PC-9 (cell line): ENCODE data around the gene SH3TC1. TPM values are rescaled to one million over a fixed set of nuclear protein-coding genes. Genes with fewer than 3 reads are reported as not detected.

Source experiments
- BruUV-seq: library from RNA; stranded (reverse); fragments of 400-500 nt; replicated peaks from 2 replicates; lab custom pipeline; 2021; lab: Mats Ljungman, UMichigan
- CTCF ChIA-PET: fragments of 300-600 bp; sonication (Branson Sonifier 250); formaldehyde crosslinking; loops from one replicate; lab custom pipeline; 2022; ENCODE audit warnings: antibody characterized with exemption; lab: Charles Lee
- POLR2A ChIA-PET: fragments of 300-600 bp; sonication (Branson Sonifier 250); formaldehyde crosslinking; loops from one replicate; lab custom pipeline; 2022; ENCODE audit warnings: antibody characterized with exemption; ENCODE audit not compliant: unreplicated experiment; lab: Charles Lee
- DNase-seq, 2 experiments: peaks; one replicate each; pipeline versions ENCODE4 v3.0.0 to v3.0.0-alpha.2; 2015 to 2022; ENCODE audit warnings: mixed read lengths in 1 of 2
- H2AFZ ChIP-seq: fragments of 200-600 bp; sonication (generic); 2 replicates; pipeline ENCODE4 v1.8.1; 2017; ENCODE audit warnings: antibody characterized with exemption
- H3F3A ChIP-seq: fragments of 200-600 bp; sonication (generic); 2 replicates; pipeline ENCODE4 v1.8.1; 2017; ENCODE audit warnings: antibody characterized with exemption, mild to moderate bottlenecking, low read depth; ENCODE audit not compliant: insufficient read depth
- H3K27ac ChIP-seq: fragments of 200-600 bp; sonication (generic); 2 replicates; pipeline ENCODE4 v1.6.1; 2016; ENCODE audit warnings: mixed run types
- H3K27me3 ChIP-seq: fragments of 200-600 bp; sonication (generic); 2 replicates; pipeline ENCODE4 v1.6.1; 2016; ENCODE audit warnings: low read depth, mixed run types; ENCODE audit not compliant: insufficient read depth
- H3K36me3 ChIP-seq: fragments of 200-600 bp; sonication (generic); 2 replicates; pipeline ENCODE4 v1.6.1; 2016; ENCODE audit warnings: low read depth, mixed run types
- H3K4me1 ChIP-seq: fragments of 200-600 bp; sonication (generic); replicated peaks from 2 replicates; pipeline ENCODE4 v1.6.1; 2016; ENCODE audit warnings: mixed run types; ENCODE audit not compliant: insufficient read depth
- H3K4me2 ChIP-seq: fragments of 200-600 bp; sonication (generic); 2 replicates; pipeline ENCODE4 v1.6.1; 2017; ENCODE audit warnings: mixed run types
- H3K4me3 ChIP-seq: fragments of 200-600 bp; sonication (generic); 2 replicates; pipeline ENCODE4 v1.6.1; 2016; ENCODE audit warnings: mixed run types
- H3K79me2 ChIP-seq: fragments of 200-600 bp; sonication (generic); 2 replicates; pipeline ENCODE4 v1.6.1; 2017; ENCODE audit warnings: low read depth, mixed run types
- H3K9me2 ChIP-seq: fragments of 200-600 bp; sonication (generic); 2 replicates; pipeline ENCODE4 v1.8.1; 2017; ENCODE audit warnings: mild to moderate bottlenecking; ENCODE audit not compliant: insufficient read depth
- H3K9me3 ChIP-seq: fragments of 200-600 bp; sonication (generic); 2 replicates; pipeline ENCODE4 v1.8.1; 2016; ENCODE audit warnings: low read depth; ENCODE audit not compliant: insufficient read depth
- H4K20me1 ChIP-seq: fragments of 200-600 bp; sonication (generic); 2 replicates; pipeline ENCODE4 v1.8.1; 2017; ENCODE audit not compliant: insufficient read depth
- CTCF ChIP-seq: fragments of 200-600 bp; sonication (generic); conservative IDR thresholded peaks from 2 replicates; pipeline ENCODE4 v1.6.1; 2017; ENCODE audit warnings: mixed run types, antibody characterized with exemption, mild to moderate bottlenecking, moderate library complexity
- EZH2 ChIP-seq: fragments of 200-600 bp; sonication (generic); IDR thresholded peaks from 2 replicates; pipeline ENCODE4 v1.8.0; 2017; ENCODE audit warnings: antibody characterized with exemption, low read depth
- intact Hi-C: fragments of 100-400 bp; cut with micrococcal nuclease; formaldehyde crosslinking; loops from one replicate; pipeline ENCODE4 v1.10.0; 2022; ENCODE audit not compliant: unreplicated experiment
- total RNA-seq: library from RNA; stranded (reverse); gene quantifications from 2 replicates; pipeline ENCODE4 v1.2.3, GENCODE V29; 2021

Gene SH3TC1
- total RNA-seq, 1 experiment from 2014 or later: 5.2 TPM

GRCh38 chr4:8278009-8278395 lies 78.9 kb downstream of the SH3TC1 start:
- Histone ChIP-seq H3K79me2 (no peaks in the 10 kb centered on the region), H3K27ac (no peak overlapping the region), H3K4me3 (no peak overlapping the region), H3K9me3 (no peaks in the 10 kb centered on the region), H3K9me2 (no peaks in the 10 kb centered on the region), H3K4me2 (0 out of 2 replicates have a peak overlapping the region, but pooled peaks have one; percentile 36), H3F3A (no peaks in the 10 kb centered on the region), H3K4me1 (no peaks in the 10 kb centered on the region), H4K20me1 (no peaks in the 10 kb centered on the region), H3K27me3 (no peaks in the 10 kb centered on the region), H2AFZ (no peak overlapping the region), H3K36me3 (no peaks in the 10 kb centered on the region)
- intact Hi-C loops: no loop called here
- TF ChIP-seq CTCF: no peak
- no peak for TF ChIP-seq EZH2
- ChIA-PET CTCF (no interaction called here), POLR2A (no interaction called here)
- no peak for DNase-seq
- BruUV-seq: no TSS peak

GRCh38 chr4:8278421-8279287 lies 79.6 kb downstream of the SH3TC1 start:
- CTCF ChIA-PET: no interaction called here
- Histone ChIP-seq H3K9me2 (no peaks in the 10 kb centered on the region), H3K4me1 (no peaks in the 10 kb centered on the region), H4K20me1 (no peaks in the 10 kb centered on the region), H3K9me3 (no peaks in the 10 kb centered on the region), H3K27me3 (no peaks in the 10 kb centered on the region), H3K4me2 (peak overlapping the region; percentile 36; the same call in 1 of the 2 replicates), H2AFZ (no peak overlapping the region), H3K36me3 (no peaks in the 10 kb centered on the region), H3K4me3 (no peak overlapping the region), H3F3A (no peaks in the 10 kb centered on the region), H3K79me2 (no peaks in the 10 kb centered on the region), H3K27ac (no peak overlapping the region)
- DNase-seq: no peak
- BruUV-seq: no TSS peak
- POLR2A ChIA-PET: no interaction called here
- intact Hi-C loops: no loop called here
- no peak for TF ChIP-seq EZH2
- TF ChIP-seq CTCF: no peak

- BruUV-seq: no TSS peak
- Histone ChIP-seq H3K9me3 (no peaks in the 10 kb centered on the region), H3K4me3 (no peak overlapping the region), H3K36me3 (no peaks in the 10 kb centered on the region), H3K79me2 (no peaks in the 10 kb centered on the region), H3K27me3 (no peaks in the 10 kb centered on the region), H4K20me1 (no peaks in the 10 kb centered on the region), H3K4me2 (no peak overlapping the region), H3K4me1 (no peaks in the 10 kb centered on the region), H3K9me2 (no peaks in the 10 kb centered on the region), H3K27ac (no peak overlapping the region), H2AFZ (no peak overlapping the region), H3F3A (no peaks in the 10 kb centered on the region)
- ChIA-PET CTCF (no interaction called here), POLR2A (no interaction called here)
- no peak for DNase-seq
- TF ChIP-seq CTCF (no peak), EZH2 (no peak)
- intact Hi-C loops: no loop called here
Measured at GRCh38 chr4:8279321-8280157, 80.4 kb downstream of the SH3TC1 start.
